GM12801 (cell line): ENCODE data around the gene ACTG2.

Source experiments
- TF ChIP-seq, protein P1 (sequence below): IDR thresholded peaks from one replicate; pipeline ENCODE4 v1.5.1; 2011; ENCODE audit warnings: control low read depth; ENCODE audit not compliant: insufficient read length; ENCODE audit errors: extremely low read depth

Gene ACTG2

DNA sequence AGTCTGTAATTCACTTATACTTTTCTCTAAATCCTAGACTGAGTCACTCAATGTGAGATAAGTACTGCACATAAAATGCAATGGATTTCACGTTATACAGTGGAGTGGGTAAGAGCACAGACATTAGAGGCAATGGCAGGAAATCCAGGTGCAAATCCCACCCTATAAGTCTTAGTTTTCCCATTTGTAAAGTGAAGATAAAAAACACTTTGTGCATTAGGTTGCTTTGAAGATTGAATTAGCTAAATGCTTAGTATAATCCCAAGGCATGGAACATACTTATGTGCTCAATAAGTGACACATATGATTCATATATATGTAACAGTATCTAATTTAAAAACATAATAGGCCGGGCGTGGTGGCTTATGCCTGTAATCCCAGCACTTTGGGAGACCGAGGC is 10.5 kb downstream of the ACTG2 start:
- TF ChIP-seq, protein P1, sequence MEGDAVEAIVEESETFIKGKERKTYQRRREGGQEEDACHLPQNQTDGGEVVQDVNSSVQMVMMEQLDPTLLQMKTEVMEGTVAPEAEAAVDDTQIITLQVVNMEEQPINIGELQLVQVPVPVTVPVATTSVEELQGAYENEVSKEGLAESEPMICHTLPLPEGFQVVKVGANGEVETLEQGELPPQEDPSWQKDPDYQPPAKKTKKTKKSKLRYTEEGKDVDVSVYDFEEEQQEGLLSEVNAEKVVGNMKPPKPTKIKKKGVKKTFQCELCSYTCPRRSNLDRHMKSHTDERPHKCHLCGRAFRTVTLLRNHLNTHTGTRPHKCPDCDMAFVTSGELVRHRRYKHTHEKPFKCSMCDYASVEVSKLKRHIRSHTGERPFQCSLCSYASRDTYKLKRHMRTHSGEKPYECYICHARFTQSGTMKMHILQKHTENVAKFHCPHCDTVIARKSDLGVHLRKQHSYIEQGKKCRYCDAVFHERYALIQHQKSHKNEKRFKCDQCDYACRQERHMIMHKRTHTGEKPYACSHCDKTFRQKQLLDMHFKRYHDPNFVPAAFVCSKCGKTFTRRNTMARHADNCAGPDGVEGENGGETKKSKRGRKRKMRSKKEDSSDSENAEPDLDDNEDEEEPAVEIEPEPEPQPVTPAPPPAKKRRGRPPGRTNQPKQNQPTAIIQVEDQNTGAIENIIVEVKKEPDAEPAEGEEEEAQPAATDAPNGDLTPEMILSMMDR = no peak

GRCh38 chr2:73904952-73905351 is 12.1 kb downstream of the ACTG2 start:
- TF ChIP-seq, protein P1 = no peak

GRCh38 chr2:73906847-73907505 is 14.2 kb downstream of the ACTG2 start:
- TF ChIP-seq, protein P1 = no peak

GRCh38 chr2:73907840-73908452 is 15.1 kb downstream of the ACTG2 start:
- TF ChIP-seq, protein P1 = no peak

DNA sequence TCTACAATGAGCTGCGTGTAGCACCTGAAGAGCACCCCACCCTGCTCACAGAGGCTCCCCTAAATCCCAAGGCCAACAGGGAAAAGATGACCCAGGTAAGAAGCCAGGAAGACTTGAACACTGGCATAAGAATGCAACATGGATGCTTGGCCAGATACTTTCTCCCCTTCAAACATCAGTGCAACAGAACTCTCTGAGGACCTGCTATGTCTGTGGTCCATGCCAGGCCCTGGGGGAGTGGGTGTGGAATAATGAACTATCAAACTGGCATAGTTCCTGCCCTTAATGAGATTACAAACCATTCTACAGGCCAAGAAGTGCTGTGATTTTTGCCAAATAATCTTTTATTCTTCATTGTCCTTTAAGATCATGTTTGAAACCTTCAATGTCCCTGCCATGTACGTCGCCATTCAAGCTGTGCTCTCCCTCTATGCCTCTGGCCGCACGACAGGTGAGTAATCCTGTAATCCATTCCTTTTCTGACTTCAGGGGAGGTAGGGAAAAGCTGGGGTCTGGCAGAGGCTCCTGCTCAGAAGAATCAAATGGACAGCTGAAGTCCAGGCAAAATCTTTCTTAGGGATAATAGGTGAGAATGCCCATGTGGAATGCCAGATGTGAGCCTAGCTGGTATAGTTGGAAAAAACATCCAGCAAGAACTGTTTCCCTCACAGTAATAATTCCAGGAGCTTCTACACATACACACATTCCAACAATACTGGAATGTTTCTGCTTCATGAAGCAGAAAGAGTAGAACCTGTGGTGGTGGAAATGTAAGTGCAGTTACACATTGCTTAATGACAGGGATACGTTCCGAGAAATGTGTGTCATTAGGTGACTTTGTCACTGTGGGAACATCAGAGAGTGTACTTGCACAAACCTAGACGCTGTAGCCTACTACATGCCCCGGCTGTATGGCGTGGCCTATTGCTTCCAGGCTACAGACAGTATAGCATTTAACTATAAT is 16.2 kb downstream of the ACTG2 start:
- TF ChIP-seq, protein P1 = no peak

- TF ChIP-seq, protein P1 = no peak
Observed at GRCh38 chr2:73910873-73911547, 18.2 kb downstream of the ACTG2 start.

- TF ChIP-seq, protein P1 = no peak
Observed at GRCh38 chr2:73911548-73912208, 18.9 kb downstream of the ACTG2 start.
